Diencephalon (tissue), 1 donor: ENCODE measurements around the gene CFI. TPM values are rescaled to one million over a fixed set of nuclear protein-coding genes. Genes with fewer than 3 reads are reported as not detected.

ENCODE experiments used
- total RNA-seq: library from RNA; depleted of rRNA; stranded (reverse); fragments of >200 nt; gene quantifications from one replicate; pipeline ENCODE4 v1.2.3, GENCODE V29; 2014

The CFI gene
- 5.1 TPM for total RNA-seq

DNA sequence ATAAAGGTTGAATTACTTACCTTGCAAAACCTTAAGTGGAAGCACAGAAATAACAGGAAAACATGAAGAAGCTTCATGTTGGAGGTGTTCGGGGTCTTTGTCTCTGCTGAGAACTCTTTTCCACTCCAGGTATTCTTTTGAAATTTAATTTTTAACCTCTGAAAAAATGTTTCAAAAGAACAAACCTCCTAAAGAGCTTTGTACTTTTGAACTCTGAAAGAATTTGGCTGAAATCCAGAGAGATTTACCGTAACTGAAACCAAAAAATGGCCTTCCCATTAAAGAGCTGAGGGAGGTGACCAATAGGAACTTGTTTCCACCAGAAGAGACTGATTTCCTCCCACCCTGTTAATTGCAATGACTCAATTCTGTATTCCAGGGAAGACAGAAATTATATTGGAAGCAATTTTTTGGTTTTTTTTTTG lies at the start of gene CFI:
TSS of gene CFI (minus strand) at position 105 of the 425 bp plus-strand sequence. CDS start at position 77, 28 bp downstream.

GRCh38 chr4:109847896-109848442 lies 46.2 kb upstream of the CFI start, which contains the start of gene LRIT3:
LRIT3 (plus strand) TSS chr4:109848107; CDS start chr4:109848202, 95 bp downstream.

DNA sequence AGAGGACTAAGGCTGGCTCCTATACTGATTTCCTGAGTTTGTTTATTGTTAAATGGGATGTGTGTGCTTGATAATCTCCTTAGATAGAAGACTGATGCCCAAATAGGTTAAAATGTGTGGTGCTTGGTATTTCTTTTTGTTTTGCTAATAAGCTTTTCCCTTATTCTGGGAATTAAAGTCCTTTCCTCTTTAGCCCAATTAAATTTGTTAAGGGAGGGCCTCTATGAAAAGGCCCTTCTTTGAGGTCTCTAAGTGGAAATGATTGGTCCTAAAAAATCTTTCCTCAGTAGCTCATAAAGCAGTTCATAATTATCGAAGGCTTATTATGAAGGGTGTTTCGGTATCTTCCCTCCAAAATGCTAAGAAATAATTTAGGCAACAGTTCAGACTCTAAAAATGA lies 25.9 kb upstream of the CFI start, which contains the start of gene RRH:
TSS of gene RRH (plus strand) at position 301 of the 400 bp plus-strand sequence. CDS start at position 357, 56 bp downstream.

GRCh38 chr4:109815151-109816081 lies 13.6 kb upstream of the CFI start, which contains the start of gene GAR1:
GAR1 (plus strand) TSS chr4:109815762; CDS start chr4:109816165, 403 bp downstream.

GRCh38 chr4:109729718-109730618 lies 71.8 kb downstream of the CFI start, which contains the start of gene PLA2G12A:
PLA2G12A (minus strand) TSS chr4:109730070; CDS start chr4:109729809, 261 bp downstream.

GRCh38 chr4:109702950-109703663 lies 98.7 kb downstream of the CFI start, which contains the start of gene CASP6:
CASP6 (minus strand) TSS chr4:109703445; CDS start chr4:109703395, 50 bp downstream.

Other genes with a start within 250 kb of the CFI start
- 14.8 TPM for gene MCUB, start 241.8 kb downstream of the CFI start, total RNA-seq
- 10.6 TPM for gene CASP6, start 98.6 kb downstream of the CFI start, total RNA-seq
- gene PLA2G12A, start 71.9 kb downstream of the CFI start, total RNA-seq = 44.8 TPM
- gene GAR1, start 13.8 kb upstream of the CFI start, total RNA-seq = 6.2 TPM
- 0.46 TPM for gene RRH, start 26.0 kb upstream of the CFI start, total RNA-seq
- 0.23 TPM for gene LRIT3, start 46.1 kb upstream of the CFI start, total RNA-seq
- gene EGF, start 110.9 kb upstream of the CFI start, total RNA-seq = 0.92 TPM